Activated CD8-positive, alpha-beta memory T cell treated with anti-CD3 and anti-CD28 coated beads, Interleukin-2, amount 10 ng/mL, durations not matched to agents 7 days and 5 days (primary cell): ENCODE results near the gene DHDDS. TPM values are rescaled to one million over a fixed set of nuclear protein-coding genes. Genes with fewer than 3 reads are reported as not detected.

Experiments used
- ATAC-seq: fragments of 150-1000 bp; cut with Tn5 transposase; one replicate; pipeline ENCODE4 v1.10.0; 2021; ENCODE audit warnings: moderate library complexity
- CTCF ChIA-PET: fragments of 350-600 bp; sonication (Branson Sonifier 250); formaldehyde crosslinking; loops from one replicate; lab custom pipeline; 2021; ENCODE audit warnings: antibody characterized with exemption; lab: Charles Lee
- DNase-seq: peaks from one replicate; pipeline ENCODE4 v3.0.0-alpha.2; 2020
- H3K27ac Mint-ChIP-seq: one replicate; pipeline ENCODE4 v1.8.0; 2021; ENCODE audit warnings: mild to moderate bottlenecking, mixed read lengths
- H3K27me3 Mint-ChIP-seq: one replicate; pipeline ENCODE4 v1.8.0; 2021; ENCODE audit warnings: mixed read lengths
- H3K36me3 Mint-ChIP-seq: one replicate; pipeline ENCODE4 v1.8.0; 2021; ENCODE audit warnings: mild to moderate bottlenecking, mixed read lengths
- H3K4me1 Mint-ChIP-seq: one replicate; pipeline ENCODE4 v1.8.0; 2021; ENCODE audit warnings: mixed read lengths
- H3K4me3 Mint-ChIP-seq: one replicate; pipeline ENCODE4 v1.8.0; 2021; ENCODE audit warnings: mild to moderate bottlenecking, moderate library complexity, mixed read lengths
- H3K9me3 Mint-ChIP-seq: one replicate; pipeline ENCODE4 v1.8.0; 2022; ENCODE audit warnings: low read depth, mixed read lengths
- total RNA-seq, 2 experiments: library from RNA; stranded (reverse); gene quantifications; one replicate each; pipeline ENCODE4 v1.2.3, GENCODE V29; 2021

DHDDS gene
- total RNA-seq, 2 experiments from 2014 or later: 49.2 to 54.0 TPM

DNA sequence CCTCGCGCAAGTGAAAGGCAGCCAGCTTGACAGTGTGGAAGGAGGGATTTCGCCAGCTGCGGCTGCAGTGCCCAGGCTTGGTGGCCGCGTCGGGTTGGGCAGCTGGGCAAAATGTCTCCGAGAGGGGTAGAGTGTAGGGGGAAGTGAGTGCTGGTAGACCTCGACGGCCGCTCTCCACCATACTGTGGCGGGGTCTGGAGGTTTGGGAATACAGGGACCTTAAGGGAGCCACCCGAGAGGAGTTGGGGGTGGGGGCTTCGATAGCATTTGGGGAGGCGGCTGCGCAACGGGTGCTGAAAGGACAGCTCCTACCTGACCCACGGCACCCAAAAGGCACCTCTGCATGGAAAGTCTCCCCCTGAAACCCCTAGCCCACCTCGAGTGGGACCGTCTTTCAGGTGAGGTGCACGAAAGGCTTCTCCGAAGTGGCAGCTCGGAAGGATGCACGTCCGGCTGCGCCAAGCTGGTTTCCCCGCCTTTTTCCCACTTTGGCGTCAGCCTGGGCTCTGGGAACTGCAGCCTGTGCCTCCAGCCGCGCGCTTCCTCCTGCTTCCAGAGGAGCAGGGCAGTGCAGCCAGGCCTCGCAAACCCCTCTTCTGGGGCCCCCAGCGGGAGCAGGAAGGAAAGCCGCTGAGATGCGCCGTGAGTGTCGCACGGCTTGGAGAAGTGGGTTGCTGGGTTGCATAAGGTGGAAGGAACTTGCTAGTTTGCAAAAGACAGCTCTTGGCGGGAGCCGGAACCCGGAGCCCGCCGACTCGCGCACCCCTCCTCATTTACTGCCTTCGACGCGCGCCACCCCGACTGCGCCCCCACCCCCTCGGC, 39.6 kb downstream of the DHDDS start:
- Mint-ChIP-seq H3K9me3 (no peaks in the 10 kb centered on the region), H3K4me3 (peak overlapping the region; percentile 77), H3K36me3 (peaks cover 38% of the 10 kb centered on the region), H3K4me1 (peaks cover 44% of the 10 kb centered on the region), H3K27ac (peak overlapping the region; percentile 95), H3K27me3 (no peaks in the 10 kb centered on the region)
- CTCF ChIA-PET: interaction anchor here (0.6 to 4.4 kb wide), 16 partner anchors 11 to 326 kb away, joined by 3 to 35 read pairs (median 4); partner anchors contain the start of genes CEP85 and DHDDS
- ATAC-seq (peak; percentile 32), DNase-seq (peak; percentile 70)

DNA sequence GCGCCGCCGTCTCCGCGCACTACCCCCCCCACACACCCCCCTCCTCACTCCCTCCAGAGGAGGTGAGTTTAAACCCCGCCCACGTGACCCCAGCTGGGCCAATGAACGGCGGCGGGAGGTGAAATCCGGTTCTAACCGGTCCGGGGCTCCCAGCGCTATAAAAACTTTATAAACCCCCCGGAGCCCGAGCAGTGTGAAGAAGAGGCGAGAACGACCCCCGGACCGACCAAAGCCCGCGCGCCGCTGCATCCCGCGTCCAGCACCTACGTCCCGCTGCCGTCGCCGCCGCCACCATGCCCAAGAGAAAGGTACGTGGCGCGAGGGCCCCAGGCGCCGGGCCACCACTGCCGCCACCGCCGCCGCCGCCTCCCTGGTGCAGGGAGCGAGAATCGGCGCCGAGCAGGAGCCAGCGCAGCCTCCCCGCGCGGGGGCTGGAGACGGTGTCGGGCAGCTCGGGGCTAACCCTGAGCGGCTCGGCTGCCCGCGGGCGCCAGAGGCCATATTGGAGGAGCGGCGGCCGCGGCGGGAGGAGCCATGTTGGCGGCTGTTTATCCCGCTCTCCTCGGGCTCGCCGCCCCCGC, 40.3 kb downstream of the DHDDS start, which contains the start of gene HMGN2:
HMGN2 (plus strand) TSS at position 121 of the 581 bp plus-strand sequence; CDS start at position 294, 173 bp downstream.
- Mint-ChIP-seq H3K4me3 (peak within 1 kb of the TSS; percentile 86), H3K4me1 (peaks cover 45% of the 10 kb centered on the region), H3K27ac (peak within 1 kb of the TSS; percentile 95), H3K36me3 (peaks cover 39% of the 10 kb centered on the region), H3K27me3 (no peaks in the 10 kb centered on the region), H3K9me3 (no peaks in the 10 kb centered on the region)
- CTCF ChIA-PET: interaction anchor here (0.8 to 4.4 kb wide), 11 partner anchors 14 to 327 kb away, joined by 3 to 35 read pairs (median 4); partner anchors contain the start of genes CEP85 and DHDDS
- ATAC-seq (peak; percentile 73), DNase-seq (peak; percentile 95)

DNA sequence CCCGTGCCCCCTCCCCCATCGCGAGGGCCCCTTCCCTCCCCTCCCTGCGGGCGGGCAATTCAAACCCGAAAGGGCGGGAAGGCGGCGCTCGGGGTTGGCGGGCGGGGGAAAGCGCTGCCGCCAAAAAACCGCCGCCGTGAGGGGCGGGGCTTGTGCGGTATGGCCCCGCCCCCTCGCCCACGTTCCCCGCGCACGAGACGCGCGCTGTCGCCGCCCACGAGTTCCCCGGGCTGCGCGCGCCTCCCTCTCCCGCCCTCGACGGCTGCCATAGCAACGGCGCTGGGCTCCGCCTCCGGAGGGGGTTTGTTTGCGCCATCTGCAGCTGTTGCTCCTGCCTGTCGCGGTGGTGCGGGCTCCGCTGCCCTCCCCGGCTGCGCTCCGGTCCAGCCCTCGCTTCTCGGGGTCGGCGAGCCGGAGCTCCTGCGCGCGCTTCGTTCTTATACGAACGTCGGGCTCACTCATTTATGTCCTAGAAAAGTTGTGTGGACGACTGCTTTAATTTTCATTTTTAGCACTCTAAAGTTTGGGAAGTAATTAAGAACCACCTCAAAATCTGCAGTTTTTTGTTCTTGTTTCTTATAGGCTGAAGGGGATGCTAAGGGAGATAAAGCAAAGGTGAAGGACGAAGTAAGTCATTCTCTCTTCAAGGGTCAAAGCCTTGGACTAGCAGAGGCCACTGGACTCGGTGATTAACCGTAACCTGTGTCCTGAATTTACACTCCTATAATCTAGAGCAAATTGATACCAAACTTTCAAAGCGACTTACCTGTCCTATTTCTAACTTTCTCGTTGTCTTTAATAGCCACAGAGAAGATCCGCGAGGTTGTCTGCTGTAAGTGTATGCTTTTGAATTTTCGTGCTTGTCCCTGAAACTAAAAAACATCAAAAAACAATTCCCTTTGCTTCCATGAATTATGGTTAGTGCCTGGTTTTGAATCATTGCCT, 41.1 kb downstream of the DHDDS start:
- H3K27ac Mint-ChIP-seq: peak overlapping the region; percentile 61
- ATAC-seq (peak; percentile 74), DNase-seq (peak; percentile 97)
- H3K27me3 Mint-ChIP-seq: no peaks in the 10 kb centered on the region
- peaks cover 42% of the 10 kb centered on the region for H3K36me3 Mint-ChIP-seq
- no peaks in the 10 kb centered on the region for H3K9me3 Mint-ChIP-seq
- H3K4me3 Mint-ChIP-seq: peak overlapping the region; percentile 86
- H3K4me1 Mint-ChIP-seq: peaks cover 45% of the 10 kb centered on the region
- CTCF ChIA-PET: interaction anchor here (1.6 to 4.4 kb wide), 4 partner anchors 29 to 198 kb away, joined by 3 to 35 read pairs (median 4); no protein-coding TSS in a partner anchor

DNA sequence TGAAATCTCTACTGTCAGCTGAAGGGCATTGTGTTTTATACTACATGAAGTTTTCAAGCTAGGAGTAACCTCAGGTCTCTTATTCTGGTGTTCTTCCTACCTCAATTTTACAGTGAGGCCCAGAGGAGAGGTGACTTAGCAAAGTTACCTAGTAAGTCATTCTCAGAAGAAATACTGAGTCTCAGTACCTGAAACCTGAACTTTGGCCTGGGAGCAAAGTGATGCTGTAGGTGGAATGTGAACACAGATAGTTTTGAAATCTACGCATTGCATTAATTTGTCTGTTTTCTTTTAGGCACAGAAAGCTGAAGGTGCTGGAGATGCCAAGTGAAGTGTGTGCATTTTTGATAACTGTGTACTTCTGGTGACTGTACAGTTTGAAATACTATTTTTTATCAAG, 42.7 kb downstream of the DHDDS start:
- Mint-ChIP-seq H3K4me1 (peaks cover 45% of the 10 kb centered on the region), H3K36me3 (peaks cover 52% of the 10 kb centered on the region), H3K27ac (peak overlapping the region; percentile 56), H3K9me3 (no peaks in the 10 kb centered on the region), H3K4me3 (peak overlapping the region; percentile 86), H3K27me3 (no peaks in the 10 kb centered on the region)
- no peak for ATAC-seq
- CTCF ChIA-PET: no interaction called here
- no peak for DNase-seq

DNA sequence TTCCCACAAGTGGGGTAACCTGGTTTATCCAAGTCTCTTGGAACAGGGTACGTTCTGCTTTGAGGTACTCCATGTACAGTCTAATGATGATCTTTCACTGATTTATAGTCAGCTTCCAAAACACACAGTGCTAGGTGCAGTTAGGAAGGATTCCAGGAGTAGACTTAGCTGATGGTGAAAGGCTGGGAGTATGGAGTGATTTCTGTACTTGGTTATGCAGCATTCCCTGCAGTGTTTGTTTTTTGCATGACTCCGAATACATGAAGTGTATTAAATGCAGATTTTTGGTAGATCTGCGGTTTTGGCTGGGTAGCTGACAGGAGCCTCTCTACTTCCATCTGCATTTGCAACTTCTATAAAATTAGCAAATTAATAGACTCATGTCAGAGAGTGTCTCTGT, 43.9 kb downstream of the DHDDS start:
- Mint-ChIP-seq H3K36me3 (peaks cover 52% of the 10 kb centered on the region), H3K27ac (peak overlapping the region; percentile 18), H3K4me1 (peaks cover 35% of the 10 kb centered on the region), H3K9me3 (no peaks in the 10 kb centered on the region), H3K27me3 (no peaks in the 10 kb centered on the region), H3K4me3 (no peak overlapping the region)
- no peak for DNase-seq
- no peak for ATAC-seq
- CTCF ChIA-PET: no interaction called here

DNA sequence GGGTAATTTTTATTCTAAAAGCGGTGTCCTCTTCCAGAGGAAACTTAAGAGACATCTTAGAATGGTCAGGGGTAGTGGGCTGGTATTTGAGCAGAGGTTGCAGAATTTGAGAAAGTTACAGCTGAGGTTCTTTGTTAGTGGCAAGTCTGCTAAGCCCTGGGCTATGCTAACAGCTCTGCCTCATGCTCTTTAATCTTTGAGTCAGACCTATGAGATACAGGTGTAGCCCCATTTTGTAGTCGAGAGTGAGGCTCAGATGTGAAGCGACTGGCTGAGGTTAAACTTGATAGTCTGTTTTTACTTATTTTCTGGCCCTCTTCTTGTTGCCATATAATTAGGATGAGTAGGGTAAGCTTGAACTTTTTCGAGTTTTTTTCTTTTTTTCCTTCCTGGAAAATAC, 44.8 kb downstream of the DHDDS start:
- H3K27ac Mint-ChIP-seq: no peak overlapping the region
- no peaks in the 10 kb centered on the region for H3K27me3 Mint-ChIP-seq
- DNase-seq (no peak), ATAC-seq (no peak)
- H3K4me3 Mint-ChIP-seq: no peak overlapping the region
- no peaks in the 10 kb centered on the region for H3K9me3 Mint-ChIP-seq
- CTCF ChIA-PET: no interaction called here
- H3K36me3 Mint-ChIP-seq: peaks cover 52% of the 10 kb centered on the region
- peaks cover 28% of the 10 kb centered on the region for H3K4me1 Mint-ChIP-seq

DNA sequence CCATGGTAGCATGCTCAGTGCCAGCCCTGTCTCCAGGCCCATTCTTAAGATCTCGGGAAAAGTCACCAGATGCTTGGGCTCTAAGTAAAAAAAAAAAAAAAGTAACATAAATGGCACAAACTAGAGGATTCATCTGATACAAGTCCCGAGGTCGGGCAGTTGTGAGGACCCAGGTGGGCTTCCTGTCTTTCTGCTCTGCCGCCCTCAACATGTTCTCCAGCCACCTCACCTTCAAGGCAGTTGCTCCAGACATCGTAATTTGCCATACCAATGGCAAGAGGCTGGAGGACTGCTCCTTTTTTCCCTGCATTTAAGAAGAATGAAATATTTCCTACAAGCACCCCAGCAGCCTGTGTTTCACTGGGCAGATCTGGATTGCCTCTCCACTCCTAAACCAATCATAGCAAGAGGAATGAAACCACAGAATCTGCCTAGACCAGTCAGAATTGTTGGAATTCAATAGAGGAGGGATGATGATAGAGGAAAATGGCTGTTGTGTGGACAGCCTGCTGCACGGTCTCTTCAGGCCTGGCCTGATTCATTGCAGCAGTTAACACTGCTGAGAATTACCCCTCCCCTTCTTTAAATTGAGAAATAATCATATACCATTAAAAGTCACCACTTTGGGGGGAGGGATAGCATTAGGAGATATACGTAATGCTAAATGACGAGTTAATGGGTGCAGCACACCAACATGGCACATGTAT, 45.5 kb downstream of the DHDDS start:
- no peak for DNase-seq
- H3K4me1 Mint-ChIP-seq: peaks cover 28% of the 10 kb centered on the region
- no peaks in the 10 kb centered on the region for H3K9me3 Mint-ChIP-seq
- CTCF ChIA-PET: no interaction called here
- H3K27ac Mint-ChIP-seq: peak overlapping the region; percentile 42
- no peak overlapping the region for H3K4me3 Mint-ChIP-seq
- no peak for ATAC-seq
- peaks cover 52% of the 10 kb centered on the region for H3K36me3 Mint-ChIP-seq
- H3K27me3 Mint-ChIP-seq: no peaks in the 10 kb centered on the region

DNA sequence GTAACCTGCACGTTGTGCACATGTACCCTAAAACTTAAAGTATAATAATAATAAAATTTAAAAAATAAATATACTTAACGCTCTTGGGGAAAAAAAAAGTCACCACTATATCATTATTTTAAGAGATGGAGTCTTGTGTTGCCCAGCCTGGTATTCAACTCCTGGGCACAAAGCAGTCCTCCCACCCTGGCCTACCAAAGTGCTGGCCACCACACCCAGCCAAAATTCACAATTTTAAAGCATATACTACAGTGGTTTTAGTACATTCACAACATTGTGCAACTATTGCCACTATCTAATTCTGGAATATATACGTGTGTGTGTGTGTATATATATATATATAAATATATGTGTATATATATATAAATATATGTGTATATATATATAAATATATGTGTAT, 46.0 kb downstream of the DHDDS start:
- Mint-ChIP-seq H3K27me3 (no peaks in the 10 kb centered on the region), H3K4me1 (peaks cover 28% of the 10 kb centered on the region), H3K9me3 (no peaks in the 10 kb centered on the region), H3K4me3 (no peak overlapping the region), H3K36me3 (peaks cover 50% of the 10 kb centered on the region), H3K27ac (no peak overlapping the region)
- ATAC-seq (no peak), DNase-seq (no peak)
- CTCF ChIA-PET: interaction anchor here (1.4 kb wide), 1 partner anchor 8 kb away, joined by 6 read pairs; no protein-coding TSS in a partner anchor

DNA sequence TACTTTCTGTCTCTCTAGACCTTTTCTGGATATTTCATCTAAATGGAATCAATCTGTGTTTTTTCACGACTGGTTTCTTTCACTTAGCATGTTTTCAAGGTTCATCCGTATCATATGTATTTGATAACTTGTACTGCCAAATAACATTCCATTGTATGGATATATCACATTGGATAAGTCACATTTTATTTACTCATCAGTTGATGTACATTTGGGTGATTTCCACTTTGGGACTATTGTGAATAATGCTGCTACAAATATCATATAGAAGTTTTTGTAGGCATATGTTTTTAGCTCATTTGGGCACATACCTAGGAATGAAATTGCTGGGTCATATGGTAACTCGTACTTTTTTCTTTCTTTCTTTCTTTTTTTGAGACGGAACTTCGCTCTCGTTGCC, 46.9 kb downstream of the DHDDS start:
- CTCF ChIA-PET: interaction anchor here (1.4 kb wide), 1 partner anchor 9 kb away, joined by 6 read pairs; no protein-coding TSS in a partner anchor
- DNase-seq: no peak
- Mint-ChIP-seq H3K27ac (no peak overlapping the region), H3K27me3 (no peaks in the 10 kb centered on the region), H3K4me1 (peaks cover 20% of the 10 kb centered on the region), H3K9me3 (no peaks in the 10 kb centered on the region), H3K36me3 (peaks cover 42% of the 10 kb centered on the region), H3K4me3 (no peak overlapping the region)
- ATAC-seq: no peak

DNA sequence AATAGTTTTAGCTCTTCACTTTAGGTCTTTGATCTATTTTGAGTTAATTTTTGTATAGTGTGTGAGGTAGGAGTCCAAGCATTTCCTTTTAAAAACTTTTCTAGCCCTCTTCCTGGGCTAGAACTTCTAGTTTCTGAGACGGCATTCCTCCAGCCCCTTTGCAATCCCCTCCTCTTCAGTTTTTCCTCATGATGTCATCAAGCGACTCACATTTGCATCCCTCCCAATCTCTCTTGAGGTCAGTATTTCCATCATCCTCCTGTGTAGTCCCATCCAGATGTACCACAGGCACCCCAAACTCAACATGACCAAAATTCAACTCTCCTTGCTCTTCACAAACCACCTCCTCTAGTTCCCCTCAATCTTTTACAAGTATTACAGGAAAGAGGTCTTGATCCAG, 50.8 kb downstream of the DHDDS start:
- Mint-ChIP-seq H3K4me3 (no peak overlapping the region), H3K4me1 (no peaks in the 10 kb centered on the region), H3K9me3 (no peaks in the 10 kb centered on the region), H3K36me3 (peaks cover 11% of the 10 kb centered on the region), H3K27ac (no peak overlapping the region), H3K27me3 (no peaks in the 10 kb centered on the region)
- CTCF ChIA-PET: interaction anchor here (2.0 kb wide), 1 partner anchor 12 kb away, joined by 6 read pairs; no protein-coding TSS in a partner anchor
- no peak for ATAC-seq
- DNase-seq: no peak

DNA sequence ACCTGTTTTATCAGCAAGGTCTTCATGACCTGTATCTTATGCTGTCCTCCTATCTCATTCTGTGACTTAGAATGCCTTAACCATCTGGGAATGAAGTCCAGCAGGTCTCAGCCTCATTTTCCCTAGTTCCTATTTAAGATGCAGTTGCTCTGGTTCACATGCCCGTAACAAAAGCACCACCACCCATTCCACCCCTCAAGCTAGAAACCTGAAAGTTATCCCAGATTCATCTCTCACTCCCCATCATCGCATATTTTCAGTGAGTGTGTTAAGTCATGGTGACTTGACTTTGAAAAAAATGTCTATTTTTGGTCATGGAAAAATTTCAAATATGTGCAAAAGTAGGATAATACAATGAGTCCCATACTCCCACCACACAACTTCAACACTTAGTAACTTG, 51.9 kb downstream of the DHDDS start:
- Mint-ChIP-seq H3K4me1 (no peaks in the 10 kb centered on the region), H3K36me3 (peaks cover 5% of the 10 kb centered on the region), H3K27ac (no peak overlapping the region), H3K4me3 (no peak overlapping the region), H3K27me3 (no peaks in the 10 kb centered on the region), H3K9me3 (no peaks in the 10 kb centered on the region)
- ATAC-seq (no peak), DNase-seq (no peak)
- CTCF ChIA-PET: no interaction called here

DNA sequence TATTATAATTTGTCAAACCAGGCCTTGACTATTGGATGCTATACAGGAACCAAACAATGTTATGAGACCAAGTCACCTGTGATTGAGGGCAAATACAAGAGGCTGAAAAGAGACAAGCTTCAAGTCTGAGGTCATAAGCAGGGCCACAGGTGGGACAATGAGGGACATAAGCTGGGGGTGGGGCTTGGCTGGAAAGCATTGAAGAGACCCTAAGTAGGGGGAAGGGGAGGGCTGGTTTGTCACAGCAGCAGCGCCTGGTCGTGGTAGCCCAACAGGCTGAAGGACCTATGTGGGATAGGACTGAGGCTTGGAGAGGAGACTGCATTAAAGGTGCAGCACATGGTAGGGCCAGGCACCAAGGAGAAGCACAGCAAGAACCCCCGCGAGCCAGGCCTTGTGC, 58.0 kb downstream of the DHDDS start:
- peaks cover 2% of the 10 kb centered on the region for H3K4me1 Mint-ChIP-seq
- no peak for DNase-seq

More for the DNA sequence above, 58.0 kb downstream of the DHDDS start:
- Mint-ChIP-seq H3K36me3 (no peaks in the 10 kb centered on the region), H3K4me3 (no peak overlapping the region), H3K27me3 (no peaks in the 10 kb centered on the region), H3K9me3 (no peaks in the 10 kb centered on the region), H3K27ac (no peak overlapping the region)
- CTCF ChIA-PET: interaction anchor here (1.0 to 2.3 kb wide), 3 partner anchors 10 to 555 kb away, joined by 3 to 7 read pairs (median 7); no protein-coding TSS in a partner anchor
- no peak for ATAC-seq
